ENCODE results near the gene PDZD4. TPM values are rescaled to one million over a fixed set of nuclear protein-coding genes. Genes with fewer than 3 reads are reported as not detected.

The PDZD4 gene
- polyA plus RNA-seq, 1 donor (not counting 4 experiments of a cell fraction or from before 2014, with no cell fraction given) = 0.05 TPM

DNA sequence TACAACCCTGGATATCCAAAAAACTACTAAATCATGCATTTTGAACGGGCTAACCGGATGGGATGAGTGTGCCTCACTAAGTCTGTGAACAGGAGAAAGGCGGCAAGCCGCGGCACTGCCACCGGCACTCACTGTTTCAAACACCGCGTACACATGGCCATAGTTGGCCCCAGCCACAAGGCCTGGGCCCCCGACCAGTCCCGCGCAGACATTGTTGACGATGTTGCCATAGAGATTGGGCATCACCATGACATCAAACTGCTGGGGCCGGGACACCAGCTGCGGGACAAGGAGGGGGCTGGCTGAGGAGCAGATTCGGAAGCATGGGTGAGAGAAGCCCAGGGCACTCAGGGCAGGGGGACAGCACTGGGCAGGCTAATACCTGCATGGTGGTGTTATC lies 43.7 kb downstream of the PDZD4 start:
- dilution Hi-C loops (cut with MboI; ENCODE audit: extremely low pct_ligation_motif_present, low sequenced_read_pairs) = no loop called here
- Histone ChIP-seq H3K4me1 (ENCODE audit: control insufficient read depth, extremely low read depth, insufficient read depth, low read length) (peaks cover 8% of the 10 kb centered on the region), H3K27ac (ENCODE audit: control insufficient read depth, insufficient read depth, low read length) (no peak overlapping the region), H3K4me3 (ENCODE audit: control insufficient read depth in 2 of 3, extremely low read depth in 1 of 3, insufficient read depth in 2 of 3, low read depth in 1 of 3, low read length in 3 of 3) (no peak overlapping the region), H3K9me3 (ENCODE audit: control insufficient read depth, low read depth, low read length) (no peaks in the 10 kb centered on the region), H3K9ac (ENCODE audit: control insufficient read depth, extremely low read depth, insufficient read depth, low read length) (no peak overlapping the region), H2AFZ (ENCODE audit: control insufficient read depth, low read length) (no peak overlapping the region), H3K36me3 (ENCODE audit: control insufficient read depth in 2 of 2, extremely low read depth in 1 of 2, insufficient read depth in 2 of 2, low read length in 2 of 2) (peaks cover 0 to 7% of the 10 kb centered on the region in 2 experiments), H3K4me2 (ENCODE audit: control insufficient read depth, extremely low read depth, insufficient read depth, low read depth, low read length) (no peak overlapping the region), H3K9me1 (ENCODE audit: control insufficient read depth, extremely low read depth, insufficient read depth, low read length) (no peaks in the 10 kb centered on the region), H3K27me3 (ENCODE audit: control insufficient read depth, extremely low read depth, insufficient read depth, low read length) (no peaks in the 10 kb centered on the region), H4K20me1 (ENCODE audit: control insufficient read depth, extremely low read depth, insufficient read depth, low read length) (no peaks in the 10 kb centered on the region), H3K79me2 (ENCODE audit: control insufficient read depth, insufficient read depth, low read length) (peaks cover 3% of the 10 kb centered on the region)
- no peak for TF ChIP-seq EZH2 (IDR thresholded peaks at IDR 0.05; ENCODE audit: low read length)
- TF ChIP-seq, protein P1, sequence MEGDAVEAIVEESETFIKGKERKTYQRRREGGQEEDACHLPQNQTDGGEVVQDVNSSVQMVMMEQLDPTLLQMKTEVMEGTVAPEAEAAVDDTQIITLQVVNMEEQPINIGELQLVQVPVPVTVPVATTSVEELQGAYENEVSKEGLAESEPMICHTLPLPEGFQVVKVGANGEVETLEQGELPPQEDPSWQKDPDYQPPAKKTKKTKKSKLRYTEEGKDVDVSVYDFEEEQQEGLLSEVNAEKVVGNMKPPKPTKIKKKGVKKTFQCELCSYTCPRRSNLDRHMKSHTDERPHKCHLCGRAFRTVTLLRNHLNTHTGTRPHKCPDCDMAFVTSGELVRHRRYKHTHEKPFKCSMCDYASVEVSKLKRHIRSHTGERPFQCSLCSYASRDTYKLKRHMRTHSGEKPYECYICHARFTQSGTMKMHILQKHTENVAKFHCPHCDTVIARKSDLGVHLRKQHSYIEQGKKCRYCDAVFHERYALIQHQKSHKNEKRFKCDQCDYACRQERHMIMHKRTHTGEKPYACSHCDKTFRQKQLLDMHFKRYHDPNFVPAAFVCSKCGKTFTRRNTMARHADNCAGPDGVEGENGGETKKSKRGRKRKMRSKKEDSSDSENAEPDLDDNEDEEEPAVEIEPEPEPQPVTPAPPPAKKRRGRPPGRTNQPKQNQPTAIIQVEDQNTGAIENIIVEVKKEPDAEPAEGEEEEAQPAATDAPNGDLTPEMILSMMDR (optimal IDR thresholded peaks at IDR 0.05 in 1 of 3, IDR thresholded peaks at IDR 0.05 in 1 of 3, conservative IDR thresholded peaks at IDR 0.05 in 1 of 3; ENCODE audit: extremely low read depth in 1 of 3, insufficient read depth in 2 of 3, low read length in 3 of 3) = no peak
- FAIRE-seq (no peak), DNase-seq (ENCODE audit: low read depth, low spot score) (no peak)

DNA sequence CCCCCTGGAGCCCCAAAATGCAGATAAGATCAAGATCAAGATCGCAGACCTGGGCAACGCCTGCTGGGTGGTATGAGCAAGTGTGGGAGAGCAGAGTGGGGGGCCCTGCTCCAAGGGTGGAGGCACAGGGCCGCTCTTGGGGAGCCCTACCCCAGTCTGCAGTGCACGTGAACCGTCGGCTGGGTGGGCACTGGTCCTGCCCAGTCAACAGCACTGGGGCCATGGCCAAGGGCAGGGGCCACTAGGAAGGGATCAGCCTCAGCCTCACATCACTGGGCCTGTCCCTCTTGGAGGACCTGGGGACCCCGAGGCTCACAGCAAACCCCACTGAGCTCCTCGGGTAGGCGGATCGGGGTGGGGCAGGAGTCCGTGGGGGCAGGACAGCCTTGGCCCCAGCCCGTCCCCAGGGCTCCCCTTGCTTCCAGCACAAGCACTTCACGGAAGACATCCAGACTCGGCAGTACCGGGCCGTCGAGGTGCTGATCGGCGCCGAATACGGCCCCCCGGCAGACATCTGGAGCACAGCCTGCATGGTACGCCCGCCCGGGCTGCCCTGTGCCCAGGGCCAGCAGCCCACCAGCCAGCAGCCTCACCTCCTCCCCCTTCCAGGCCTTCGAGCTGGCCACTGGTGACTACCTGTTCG lies 45.9 kb downstream of the PDZD4 start:
- H3K4me3 ChIP-seq (ENCODE audit: control insufficient read depth in 2 of 3, extremely low read depth in 1 of 3, insufficient read depth in 2 of 3, low read depth in 1 of 3, low read length in 3 of 3) = no peak overlapping the region
- H3K9me1 ChIP-seq (ENCODE audit: control insufficient read depth, extremely low read depth, insufficient read depth, low read length) = no peaks in the 10 kb centered on the region
- H3K4me2 ChIP-seq (ENCODE audit: control insufficient read depth, extremely low read depth, insufficient read depth, low read depth, low read length) = no peak overlapping the region
- no peaks in the 10 kb centered on the region for H4K20me1 ChIP-seq (ENCODE audit: control insufficient read depth, extremely low read depth, insufficient read depth, low read length)
- H3K79me2 ChIP-seq (ENCODE audit: control insufficient read depth, insufficient read depth, low read length) = no peaks in the 10 kb centered on the region
- H3K9ac ChIP-seq (ENCODE audit: control insufficient read depth, extremely low read depth, insufficient read depth, low read length) = no peak overlapping the region
- dilution Hi-C loops (cut with MboI; ENCODE audit: extremely low pct_ligation_motif_present, low sequenced_read_pairs) = no loop called here
- H3K27ac ChIP-seq (ENCODE audit: control insufficient read depth, insufficient read depth, low read length) = no peak overlapping the region
- no peak for TF ChIP-seq EZH2 (IDR thresholded peaks at IDR 0.05; ENCODE audit: low read length)
- TF ChIP-seq, protein P1 (optimal IDR thresholded peaks at IDR 0.05 in 1 of 3, IDR thresholded peaks at IDR 0.05 in 1 of 3, conservative IDR thresholded peaks at IDR 0.05 in 1 of 3; ENCODE audit: extremely low read depth in 1 of 3, insufficient read depth in 2 of 3, low read length in 3 of 3) = no peak
- no peak overlapping the region for H2AFZ ChIP-seq (ENCODE audit: control insufficient read depth, low read length)
- no peaks in the 10 kb centered on the region for H3K27me3 ChIP-seq (ENCODE audit: control insufficient read depth, extremely low read depth, insufficient read depth, low read length)
- H3K4me1 ChIP-seq (ENCODE audit: control insufficient read depth, extremely low read depth, insufficient read depth, low read length) = peaks cover 2% of the 10 kb centered on the region
- FAIRE-seq (no peak), DNase-seq (ENCODE audit: low read depth, low spot score) (no peak)
- no peaks in the 10 kb centered on the region for H3K9me3 ChIP-seq (ENCODE audit: control insufficient read depth, low read depth, low read length)
- H3K36me3 ChIP-seq (ENCODE audit: control insufficient read depth in 2 of 2, extremely low read depth in 1 of 2, insufficient read depth in 2 of 2, low read length in 2 of 2) = peaks cover 0 to 2% of the 10 kb centered on the region in 2 experiments

All from keratinocyte (primary cell).